ENCODE measurements around the gene BUB3.
"Not testable (repeated sequence)": the region's sequence is repeated elsewhere in the genome, so short reads cannot be mapped to it uniquely, and the experiment has no call there.

DNA sequence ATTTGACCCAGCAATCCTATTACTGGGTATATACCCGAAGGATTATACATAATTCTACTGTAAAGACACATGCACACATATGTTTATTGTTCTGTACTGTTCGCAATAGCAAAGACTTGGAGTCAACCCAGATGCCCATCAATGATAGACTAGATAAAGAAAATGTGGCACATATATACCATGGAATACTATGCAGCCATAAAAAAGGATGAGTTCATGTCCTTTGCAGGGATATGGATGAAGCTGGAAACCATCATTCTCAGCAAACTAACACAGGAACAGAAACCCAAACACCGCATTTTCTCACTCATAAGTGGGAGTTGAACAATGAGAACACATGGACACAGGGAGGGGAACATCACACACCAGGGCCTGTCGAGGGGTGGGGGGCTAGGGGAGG is 24.2 kb downstream of the BUB3 start:
- TF ChIP-seq, protein P1, sequence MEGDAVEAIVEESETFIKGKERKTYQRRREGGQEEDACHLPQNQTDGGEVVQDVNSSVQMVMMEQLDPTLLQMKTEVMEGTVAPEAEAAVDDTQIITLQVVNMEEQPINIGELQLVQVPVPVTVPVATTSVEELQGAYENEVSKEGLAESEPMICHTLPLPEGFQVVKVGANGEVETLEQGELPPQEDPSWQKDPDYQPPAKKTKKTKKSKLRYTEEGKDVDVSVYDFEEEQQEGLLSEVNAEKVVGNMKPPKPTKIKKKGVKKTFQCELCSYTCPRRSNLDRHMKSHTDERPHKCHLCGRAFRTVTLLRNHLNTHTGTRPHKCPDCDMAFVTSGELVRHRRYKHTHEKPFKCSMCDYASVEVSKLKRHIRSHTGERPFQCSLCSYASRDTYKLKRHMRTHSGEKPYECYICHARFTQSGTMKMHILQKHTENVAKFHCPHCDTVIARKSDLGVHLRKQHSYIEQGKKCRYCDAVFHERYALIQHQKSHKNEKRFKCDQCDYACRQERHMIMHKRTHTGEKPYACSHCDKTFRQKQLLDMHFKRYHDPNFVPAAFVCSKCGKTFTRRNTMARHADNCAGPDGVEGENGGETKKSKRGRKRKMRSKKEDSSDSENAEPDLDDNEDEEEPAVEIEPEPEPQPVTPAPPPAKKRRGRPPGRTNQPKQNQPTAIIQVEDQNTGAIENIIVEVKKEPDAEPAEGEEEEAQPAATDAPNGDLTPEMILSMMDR (optimal IDR thresholded peaks at IDR 0.05 in 1 of 3, IDR thresholded peaks at IDR 0.05 in 1 of 3, conservative IDR thresholded peaks at IDR 0.05 in 1 of 3; ENCODE audit: extremely low read depth in 1 of 3, insufficient read depth in 2 of 3, low read length in 3 of 3), result not testable (repeated sequence)
- TF ChIP-seq EZH2 (IDR thresholded peaks at IDR 0.05; ENCODE audit: low read length), result not testable (repeated sequence)

Data from keratinocyte (primary cell).